DND-41 (cell line): ENCODE measurements around the gene SEPTIN3.

Experiments used
- CTCF ChIP-seq: IDR thresholded peaks from 2 replicates; pipeline ENCODE4 v1.5.1; 2012; ENCODE audit warnings: borderline replicate concordance, low read length, moderate library complexity, mild to moderate bottlenecking; ENCODE audit not compliant: poor library complexity, severe bottlenecking; ENCODE audit errors: extremely low read depth
- EZH2 ChIP-seq: IDR thresholded peaks from 3 replicates; pipeline ENCODE4 v1.6.1; 2012; ENCODE audit warnings: borderline replicate concordance, low read depth, mild to moderate bottlenecking, moderate library complexity, low read length, inconsistent platforms; ENCODE audit not compliant: severe bottlenecking

DNA sequence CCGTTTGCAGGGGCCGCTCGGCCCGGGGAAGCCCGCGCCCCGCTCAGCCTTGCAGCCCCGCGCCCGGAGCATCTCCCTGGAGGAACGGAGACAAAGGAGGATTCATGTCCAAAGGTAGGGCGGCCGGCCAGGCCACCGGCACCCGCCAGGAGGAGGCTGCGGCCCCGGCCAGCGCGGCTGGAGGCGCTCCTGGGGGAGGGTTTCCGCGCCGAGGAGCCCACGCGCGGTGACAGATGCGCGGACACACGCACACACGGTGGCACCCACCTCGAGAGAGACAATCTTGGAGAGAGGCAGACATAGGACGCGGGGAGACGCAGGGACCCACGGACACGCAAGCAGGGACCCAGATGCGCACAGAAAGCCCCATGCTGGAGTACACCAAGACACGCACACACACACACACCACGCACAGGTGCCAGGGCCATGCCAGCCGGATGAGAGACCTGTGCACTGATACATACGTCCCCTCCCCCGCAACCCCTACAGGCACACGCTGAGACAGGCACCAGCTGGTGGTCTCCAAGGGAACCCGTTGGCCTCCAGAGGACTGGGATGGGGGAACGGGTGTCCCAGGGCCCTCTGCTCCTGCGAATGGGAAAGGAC is 7.8 kb downstream of the SEPTIN3 start:
- TF ChIP-seq EZH2 = peak; percentile 77
- TF ChIP-seq CTCF = no peak
